ENCODE results near the gene HIRIP3.

HIRIP3 gene

DNA sequence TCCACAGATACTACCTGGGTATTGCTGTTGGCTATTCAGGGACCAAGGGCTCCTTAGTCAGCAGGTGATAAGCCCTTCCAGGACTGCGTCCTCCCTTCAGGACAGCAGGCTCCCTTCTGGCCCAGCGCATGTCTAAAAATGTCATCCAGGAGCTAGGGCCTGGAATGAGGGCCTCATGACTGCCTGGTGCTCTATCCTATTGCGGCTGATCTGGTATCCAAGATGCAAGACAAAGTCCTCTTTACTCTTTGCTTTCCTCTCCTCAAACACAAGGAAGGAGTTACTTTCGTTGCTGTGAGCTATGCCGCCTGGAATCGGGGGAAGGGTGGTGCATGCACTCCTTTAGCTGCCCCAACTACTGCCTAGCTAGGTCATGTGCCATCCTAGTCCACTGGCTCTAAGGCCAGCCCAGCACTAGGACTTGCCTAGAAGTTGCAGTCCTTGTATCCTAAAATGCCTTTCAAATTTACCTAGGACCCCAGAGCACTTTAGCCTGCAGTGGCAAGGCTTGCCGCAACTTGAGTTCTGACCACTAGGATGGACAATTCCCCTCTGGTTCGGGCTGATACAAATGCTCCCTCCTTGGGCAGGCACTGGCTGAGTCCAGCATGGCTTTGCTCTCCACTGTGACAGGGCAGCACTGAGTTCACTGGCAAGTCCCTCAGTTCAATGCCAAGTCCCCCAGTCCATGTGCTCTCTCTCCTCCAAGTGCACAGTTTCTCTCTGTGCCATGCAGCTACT, 43.6 kb downstream of the HIRIP3 start:
- DNase-seq, result no peak

DNA sequence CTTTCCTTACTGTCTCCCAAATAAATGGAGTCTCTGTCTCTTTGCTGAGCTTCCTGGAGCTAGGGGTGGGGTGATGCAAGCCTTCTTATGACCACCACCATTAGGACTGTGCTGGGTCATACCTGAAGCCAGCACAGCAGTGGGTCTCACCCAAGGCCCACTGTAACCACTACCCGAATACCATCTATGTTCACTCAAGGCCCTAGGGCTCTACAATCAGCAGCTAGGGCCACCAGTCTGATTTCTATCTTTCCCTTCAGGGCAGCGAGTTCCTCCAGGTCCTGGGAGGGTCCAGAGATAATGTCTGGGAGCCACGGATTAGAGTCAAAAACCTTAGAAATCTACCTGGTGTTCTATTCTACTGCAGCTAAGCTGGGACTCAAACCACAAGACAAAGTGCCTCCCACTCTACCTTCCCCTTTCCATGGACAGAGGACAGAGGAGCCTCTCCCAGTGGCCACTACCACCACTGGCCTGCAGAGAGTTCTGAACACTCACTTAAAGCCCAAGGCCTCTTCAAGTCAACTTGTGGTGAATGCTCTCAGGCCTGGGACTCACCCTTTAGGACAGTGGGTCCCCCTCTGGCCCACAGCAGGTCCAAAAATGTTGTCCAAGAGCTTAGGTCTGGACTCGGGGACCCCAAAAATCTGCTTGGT, 44.5 kb downstream of the HIRIP3 start:
- DNase-seq, result no peak

DNA sequence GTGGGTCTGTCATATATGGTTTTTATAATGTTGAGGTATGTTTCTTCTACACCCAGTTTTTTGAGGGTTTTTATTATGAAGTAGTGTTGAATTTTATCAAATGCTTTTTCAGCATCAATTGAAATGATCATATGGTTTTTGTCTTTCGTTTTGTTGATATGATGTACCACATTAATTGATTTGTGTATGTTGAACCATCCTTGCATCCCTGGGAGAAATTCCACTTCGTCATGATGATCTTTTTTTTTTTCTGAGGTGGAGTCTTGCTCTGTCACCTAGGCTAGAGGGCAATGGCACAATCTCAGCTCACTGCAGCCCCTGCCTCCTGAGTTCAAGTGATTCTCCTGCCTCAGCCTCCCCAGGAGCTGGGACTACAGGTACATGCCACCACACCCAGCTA, 47.5 kb downstream of the HIRIP3 start:
- no peak for DNase-seq

DNA sequence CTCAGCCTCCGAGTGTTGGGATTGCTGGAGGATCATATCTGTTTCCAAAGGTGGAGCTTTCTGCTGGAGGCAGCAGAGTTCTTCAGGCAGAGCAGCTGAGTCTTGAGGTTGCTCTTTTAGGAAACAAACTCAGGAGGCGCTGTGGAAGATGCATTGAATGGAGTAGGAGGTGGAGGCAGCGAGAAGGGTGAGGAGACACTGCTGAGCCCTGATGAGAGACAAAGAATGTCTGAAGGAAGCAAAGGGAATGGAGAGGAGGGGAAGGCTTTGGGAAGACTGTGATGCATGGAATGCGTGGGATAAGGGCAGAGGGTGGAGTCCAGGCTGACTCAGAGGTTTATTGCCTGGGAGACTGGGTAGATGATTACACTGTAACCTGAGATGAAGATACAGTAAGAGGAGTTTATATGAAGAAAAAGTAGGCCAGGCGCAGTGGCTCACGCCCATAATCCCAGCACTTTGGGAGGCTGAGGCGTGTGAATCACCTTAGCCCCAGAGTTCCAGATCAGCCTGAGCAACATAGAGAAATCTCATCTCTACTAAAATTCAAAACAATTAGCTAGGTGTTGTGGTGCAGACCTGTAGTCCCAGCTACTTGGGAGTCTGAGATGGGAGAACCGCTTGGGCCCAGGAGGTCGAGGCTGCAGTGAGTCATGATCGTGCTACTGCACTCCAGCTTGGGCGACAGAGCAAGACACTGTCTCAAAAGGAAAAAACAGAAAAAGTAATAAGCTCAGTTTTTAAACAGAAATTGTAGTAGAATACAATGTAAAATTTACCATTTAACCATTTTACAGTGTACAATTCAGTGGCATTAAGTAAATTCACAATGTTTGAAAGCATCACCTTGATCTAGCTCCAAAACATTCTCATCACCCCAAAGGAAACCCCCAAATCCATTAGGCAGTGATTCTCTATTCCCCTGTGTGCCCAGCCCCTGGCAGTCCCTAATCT, 51.3 kb downstream of the HIRIP3 start:
- peak; percentile 53 for DNase-seq

All from NCI-H2107 (cell line).